ENCODE measurements around the gene EREG.
"Not testable (repeated sequence)": the region's sequence is repeated elsewhere in the genome, so short reads cannot be mapped to it uniquely, and the experiment has no call there.

The EREG gene

DNA sequence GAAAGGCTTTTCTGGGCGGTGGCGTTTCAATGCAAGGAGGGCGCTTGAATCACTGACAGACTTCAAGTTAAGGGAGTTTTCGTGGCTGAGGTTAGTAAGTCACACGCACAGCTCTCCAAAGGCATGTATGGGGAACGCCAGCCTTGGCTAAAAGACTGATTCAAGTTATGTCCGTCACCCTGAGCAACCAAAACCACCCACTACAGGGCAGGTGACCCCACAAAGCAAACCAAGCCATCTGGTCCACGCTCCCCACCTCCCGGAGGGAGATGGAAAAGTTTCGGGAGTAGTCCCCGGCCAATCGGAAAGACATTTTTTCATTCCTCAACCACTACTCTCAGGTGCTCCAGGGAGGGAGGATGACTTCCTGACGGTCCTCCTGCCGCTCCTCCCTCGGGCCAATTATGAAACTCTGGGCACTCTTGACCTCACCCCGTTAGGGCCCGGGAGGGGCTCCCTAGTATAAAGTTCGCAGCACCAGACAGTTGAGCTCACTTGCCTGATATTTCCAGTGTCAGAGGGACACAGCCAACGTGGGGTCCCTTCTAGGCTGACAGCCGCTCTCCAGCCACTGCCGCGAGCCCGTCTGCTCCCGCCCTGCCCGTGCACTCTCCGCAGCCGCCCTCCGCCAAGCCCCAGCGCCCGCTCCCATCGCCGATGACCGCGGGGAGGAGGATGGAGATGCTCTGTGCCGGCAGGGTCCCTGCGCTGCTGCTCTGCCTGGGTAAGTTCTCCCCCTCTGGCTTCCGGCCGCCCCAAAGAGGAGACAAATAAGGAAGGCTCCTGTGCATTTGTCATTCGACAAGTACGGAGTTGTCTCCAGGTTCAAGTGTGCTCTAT is at the start of gene EREG:
Gene EREG, plus strand, starts transcription at position 494 of the 840 bp plus-strand sequence. Its CDS starts 164 bp downstream, at position 658.
- no peak for DNase-seq (ENCODE audit: low read depth in 2 of 2)

- no peak for DNase-seq (ENCODE audit: low read depth in 2 of 2)
Observed at GRCh38 chr4:74315376-74315775, 49.6 kb upstream of the EREG start.

DNA sequence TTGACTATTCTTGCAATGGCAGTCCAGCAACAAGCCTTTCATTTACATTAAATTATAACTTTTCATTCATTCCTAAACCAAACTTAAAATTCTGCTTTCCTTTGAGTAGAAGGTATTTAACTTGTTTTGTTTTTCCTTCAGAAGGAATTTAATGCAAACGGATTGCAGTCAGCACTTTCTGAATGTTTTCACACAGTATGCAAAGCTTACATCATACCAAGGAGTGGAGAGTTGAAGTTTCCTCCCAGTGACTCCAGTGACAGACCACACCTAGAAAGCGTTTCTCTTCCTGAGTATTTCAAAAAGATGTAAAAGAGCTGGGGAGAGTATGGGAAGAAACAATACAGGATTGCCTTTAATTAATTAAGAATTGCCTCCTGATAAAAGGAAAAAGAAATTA is 48.5 kb upstream of the EREG start:
- DNase-seq (ENCODE audit: low read depth in 2 of 2), result no peak

- no peak for DNase-seq (ENCODE audit: low read depth in 2 of 2)
Observed at GRCh38 chr4:74317616-74318246, 47.2 kb upstream of the EREG start.

DNA sequence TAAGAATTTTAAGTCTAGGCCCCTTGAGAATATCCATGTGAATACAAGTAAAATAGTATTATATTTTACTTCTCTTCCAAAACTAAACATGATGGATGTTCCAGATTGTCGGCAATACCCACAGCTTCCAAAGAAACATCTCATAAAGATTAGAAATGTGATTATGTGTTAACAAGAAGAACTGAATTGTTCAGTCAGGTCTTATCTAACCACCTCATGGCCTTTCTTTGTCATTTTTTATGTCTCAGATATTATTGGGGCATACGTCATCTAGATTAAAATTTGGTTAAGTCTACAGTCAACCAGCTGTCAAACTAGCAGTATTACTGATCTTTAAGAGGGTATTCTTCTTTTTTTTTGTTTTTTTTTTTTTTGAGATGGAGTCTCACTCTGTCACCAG is 46.7 kb upstream of the EREG start:
- no peak for DNase-seq (ENCODE audit: low read depth in 2 of 2)

DNA sequence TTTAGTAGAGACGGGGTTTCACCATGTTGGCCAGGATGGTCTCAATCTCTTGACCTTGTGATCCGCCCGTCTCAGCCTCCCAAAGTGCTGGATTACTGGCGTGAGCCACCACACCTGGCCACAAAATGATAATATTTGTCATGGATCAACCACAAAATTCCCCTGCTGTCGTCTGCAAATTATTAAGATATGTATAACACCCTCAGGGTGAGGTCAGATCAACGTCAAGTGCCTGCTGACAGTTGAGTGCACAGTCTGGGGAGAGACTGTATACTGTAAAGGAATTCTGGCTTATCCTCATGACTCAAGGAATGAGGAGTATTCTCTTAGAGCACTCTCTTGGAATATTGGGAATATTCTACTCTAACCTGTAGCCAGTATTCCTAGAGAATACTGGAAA is 45.5 kb upstream of the EREG start:
- DNase-seq (ENCODE audit: low read depth in 2 of 2), result no peak

DNA sequence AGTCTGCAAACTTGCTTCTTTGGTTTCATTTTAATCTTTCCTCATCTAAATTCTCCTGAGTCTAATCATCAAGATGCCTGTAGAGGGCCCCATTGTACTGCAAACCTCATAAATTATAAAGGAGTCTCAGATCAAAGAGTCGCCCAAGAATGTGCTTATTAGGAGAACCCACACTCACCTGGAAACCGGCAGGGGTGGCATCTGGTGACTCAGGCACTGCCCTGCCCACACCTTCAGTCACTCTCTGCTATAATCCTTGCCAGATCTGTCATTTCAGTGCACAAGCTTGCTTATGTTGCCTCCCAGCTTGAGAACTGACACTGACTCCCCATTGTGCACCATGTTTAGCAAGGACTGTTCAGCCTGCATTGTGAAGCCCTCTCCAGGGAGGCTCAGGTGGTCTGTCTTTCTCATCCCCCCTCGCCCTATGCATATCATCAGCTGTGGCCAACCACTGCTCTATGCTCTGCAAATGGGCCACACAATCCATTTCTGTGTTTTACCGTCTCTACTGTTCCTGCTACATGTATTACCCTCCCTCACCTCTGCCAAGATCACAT is 44.3 kb upstream of the EREG start:
- DNase-seq (ENCODE audit: low read depth in 2 of 2), result no peak

- DNase-seq (ENCODE audit: low read depth in 2 of 2), result no peak
Observed at GRCh38 chr4:74322301-74322700, 42.6 kb upstream of the EREG start.

- DNase-seq (ENCODE audit: low read depth in 2 of 2), result no peak
Observed at GRCh38 chr4:74323663-74324062, 41.3 kb upstream of the EREG start.

DNA sequence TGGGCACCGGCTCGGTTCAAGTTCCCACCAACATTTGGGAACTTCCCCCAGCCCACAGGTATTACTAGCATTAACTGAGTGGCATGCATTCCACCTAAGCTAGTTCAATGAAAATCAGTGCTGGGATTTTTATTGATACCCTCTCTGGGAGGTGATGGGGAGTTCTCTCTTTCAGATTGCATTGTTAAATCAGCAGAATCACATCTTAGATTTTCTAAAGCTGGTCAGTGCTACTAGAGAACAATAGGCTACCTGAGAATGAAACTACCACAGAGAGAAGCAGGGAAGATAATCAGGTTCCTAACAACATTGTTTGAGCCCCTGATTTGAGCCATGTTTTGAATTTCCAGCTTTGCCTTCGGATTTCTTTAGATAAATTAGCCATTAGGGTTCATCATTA is 40.7 kb upstream of the EREG start:
- no peak for DNase-seq (ENCODE audit: low read depth in 2 of 2)

DNA sequence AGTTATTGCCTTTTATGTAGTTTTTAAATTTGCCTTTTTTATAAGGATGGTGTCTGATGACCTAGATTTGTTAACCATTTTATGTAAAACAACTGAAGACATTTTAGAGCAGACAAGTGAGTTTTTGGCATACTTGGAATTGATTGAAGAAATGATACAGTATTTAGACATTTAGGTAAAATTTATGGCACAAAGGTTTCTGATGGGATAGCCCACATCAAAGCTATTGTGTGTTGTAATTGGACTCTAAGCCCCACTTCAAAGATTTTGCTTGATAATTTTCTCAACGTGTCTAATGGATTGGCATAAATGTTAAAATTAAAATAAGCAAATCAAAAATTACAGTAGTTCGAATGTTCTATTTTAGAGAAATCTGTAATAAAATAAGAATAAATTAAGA is 39.1 kb upstream of the EREG start:
- no peak for DNase-seq (ENCODE audit: low read depth in 2 of 2)

- DNase-seq (ENCODE audit: low read depth in 2 of 2), result no peak
Observed at GRCh38 chr4:74327762-74328161, 37.2 kb upstream of the EREG start.

DNA sequence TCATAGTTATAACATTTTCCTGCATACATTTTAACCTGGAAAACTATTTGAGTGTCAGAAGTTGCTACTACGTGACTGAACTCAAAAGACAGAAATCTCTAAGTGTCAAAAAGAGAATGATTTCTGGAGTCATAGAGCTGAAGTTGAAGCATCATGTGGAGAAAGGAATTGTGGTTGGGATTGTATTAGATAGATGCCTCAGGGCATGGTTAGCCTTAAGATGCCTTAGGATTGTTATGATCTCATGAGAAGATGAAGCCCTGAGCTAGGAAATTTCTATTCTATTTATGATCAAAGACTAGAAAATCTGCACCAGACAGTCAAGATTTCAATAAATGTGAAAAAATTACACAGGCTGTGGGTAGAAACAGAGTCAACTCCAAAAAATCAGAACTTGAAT is 36.4 kb upstream of the EREG start:
- no peak for DNase-seq (ENCODE audit: low read depth in 2 of 2)

- DNase-seq (ENCODE audit: low read depth in 2 of 2), result no peak
Observed at GRCh38 chr4:74329307-74329706, 35.6 kb upstream of the EREG start.

DNA sequence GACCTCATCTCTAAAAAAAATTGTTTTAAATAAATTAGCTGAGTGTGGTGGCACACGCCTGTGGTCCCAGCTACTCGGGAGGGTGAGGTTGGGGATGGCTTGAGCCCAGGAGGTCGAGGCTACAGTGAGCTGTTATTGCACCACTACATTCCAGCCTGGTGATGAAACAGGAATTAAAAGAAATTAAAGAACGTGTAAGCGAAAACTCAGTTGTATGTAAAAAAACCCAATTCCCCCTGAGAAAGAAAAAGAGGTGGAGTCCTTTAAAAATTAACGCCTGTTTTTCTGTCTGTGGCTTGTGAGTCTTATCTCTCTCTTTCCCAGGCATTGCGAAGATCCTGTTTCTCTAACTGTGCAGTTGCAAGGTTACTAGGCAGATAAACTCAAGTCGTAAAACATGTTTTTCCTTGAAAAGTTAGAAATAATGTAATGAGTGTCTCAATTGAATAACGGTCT is 34.6 kb upstream of the EREG start:
- DNase-seq (ENCODE audit: low read depth in 2 of 2), result no peak

DNA sequence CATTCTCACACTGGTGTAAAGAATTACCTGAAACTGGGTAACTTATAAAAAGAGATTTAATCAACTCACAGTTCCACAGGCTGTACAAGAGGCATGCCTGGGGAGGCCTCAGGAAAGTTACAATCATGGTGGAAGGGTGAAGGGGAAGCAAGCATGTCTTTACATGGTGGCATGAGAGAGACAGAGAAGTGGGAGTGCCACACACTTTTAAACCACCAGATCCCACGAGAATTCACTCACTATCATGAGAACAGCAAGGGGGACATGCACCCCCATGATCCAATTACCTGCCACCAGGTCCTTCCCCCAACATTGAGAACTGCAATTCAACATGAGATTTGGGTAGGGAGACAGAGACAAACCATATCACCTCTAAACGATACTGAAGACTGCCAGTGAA is 33.7 kb upstream of the EREG start:
- DNase-seq (ENCODE audit: low read depth in 2 of 2), result no peak

GRCh38 chr4:74331944-74332343 is 33.0 kb upstream of the EREG start:
- no peak for DNase-seq (ENCODE audit: low read depth in 2 of 2)

- no peak for DNase-seq (ENCODE audit: low read depth in 2 of 2)
Observed at GRCh38 chr4:74334636-74335035, 30.3 kb upstream of the EREG start.

GRCh38 chr4:74335341-74336021 is 29.5 kb upstream of the EREG start:
- DNase-seq (ENCODE audit: low read depth in 2 of 2), result no peak

DNA sequence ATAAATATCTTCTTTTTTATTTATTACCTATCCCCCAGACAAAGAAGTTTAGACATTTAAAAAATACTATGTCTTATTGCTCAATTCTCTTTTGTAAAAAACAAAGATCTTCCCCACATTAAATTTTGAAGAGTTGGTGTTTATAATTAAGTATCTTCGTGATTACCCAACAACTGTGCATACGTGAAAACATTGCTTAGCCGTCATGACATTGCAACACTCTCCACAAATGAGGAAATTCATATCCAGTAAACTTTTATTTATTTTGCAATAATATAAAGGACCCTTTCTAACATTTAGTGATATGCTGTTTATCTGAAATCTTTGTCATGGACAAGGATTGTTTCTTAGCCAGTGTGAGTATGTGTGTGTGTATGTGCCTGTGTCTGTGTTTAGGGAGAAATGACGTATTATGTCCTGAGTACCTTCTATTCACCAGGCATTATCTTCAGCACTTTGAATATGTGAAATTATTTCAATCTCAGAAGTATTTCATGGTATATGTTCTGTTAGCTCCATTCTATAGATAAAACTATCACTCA is 26.1 kb upstream of the EREG start:
- DNase-seq (ENCODE audit: low read depth in 2 of 2), result no peak

DNA sequence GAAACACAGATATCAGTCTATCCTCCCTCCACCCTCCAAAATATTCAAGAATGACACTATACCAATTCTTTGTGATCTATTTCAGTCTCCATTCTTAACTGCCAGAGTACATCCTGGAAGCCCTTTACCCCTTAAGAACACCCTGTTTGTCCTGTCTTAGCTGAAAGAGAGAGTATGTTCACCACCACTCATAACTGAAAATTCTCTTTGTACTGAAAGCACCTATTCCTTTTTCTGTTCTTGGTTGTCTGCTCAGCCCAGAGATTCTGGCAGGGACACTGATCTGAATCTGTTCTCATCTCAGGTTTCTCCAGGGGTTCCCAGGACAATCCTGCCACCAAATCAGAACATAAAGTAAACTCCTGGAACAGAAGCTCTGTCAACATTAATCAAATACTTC is 25.4 kb upstream of the EREG start:
- no peak for DNase-seq (ENCODE audit: low read depth in 2 of 2)

- DNase-seq (ENCODE audit: low read depth in 2 of 2), result not testable (repeated sequence)
Observed at GRCh38 chr4:74340421-74340820, 24.5 kb upstream of the EREG start.

Measured in stimulated activated CD8-positive, alpha-beta memory T cell treated with anti-CD3 and anti-CD28 coated beads, Interleukin-2, amount 100 ng/mL, for 48 hours (primary cell).